Urinary bladder (tissue), 4 donors: ENCODE measurements around the gene EPB41L2. TPM values are rescaled to one million over a fixed set of nuclear protein-coding genes. Genes with fewer than 3 reads are reported as not detected.
"Not testable (repeated sequence)": the region's sequence is repeated elsewhere in the genome, so short reads cannot be mapped to it uniquely, and the experiment has no call there.

Experiments
- DNase-seq: peaks from one replicate; pipeline ENCODE4 v3.0.0-alpha.2; 2015; ENCODE audit errors: extremely low spot score
- H3K27ac ChIP-seq: one replicate; pipeline ENCODE4 v1.5.1; 2013; ENCODE audit warnings: low read depth, mild to moderate bottlenecking, moderate library complexity
- H3K36me3 ChIP-seq: one replicate; pipeline ENCODE4 v1.6.1; 2013; ENCODE audit warnings: mild to moderate bottlenecking, moderate library complexity; ENCODE audit not compliant: insufficient read depth
- H3K4me1 ChIP-seq: one replicate; pipeline ENCODE4 v1.6.1; 2013; ENCODE audit warnings: mild to moderate bottlenecking, moderate library complexity; ENCODE audit not compliant: insufficient read depth
- H3K4me3 ChIP-seq: one replicate; pipeline ENCODE4 v1.5.1; 2013; ENCODE audit warnings: low read depth, low read length
- WGBS: extraction: QIAGEN DNeasy Blood & Tissue Kit; methylation state at CpG from one replicate; pipeline ENCODE4 v1.1.7; 2013; 5-methylcytosine and 5-hydroxymethylcytosine counted together
- polyA plus RNA-seq: library from polyadenylated mRNA; stranded (reverse); fragments of 200-250 nt; gene quantifications from one replicate; pipeline ENCODE4 v1.2.3, GENCODE V29; 2013
- total RNA-seq: library from RNA; depleted of rRNA; stranded (reverse); fragments of >200 nt; gene quantifications from one replicate; pipeline ENCODE4 v1.2.3, GENCODE V29; 2014
- donor health status: healthy with polysubstance abuse.
- donor health status: healthy.

The EPB41L2 gene
- 386 TPM for total RNA-seq
- 47.3 TPM for polyA plus RNA-seq

DNA sequence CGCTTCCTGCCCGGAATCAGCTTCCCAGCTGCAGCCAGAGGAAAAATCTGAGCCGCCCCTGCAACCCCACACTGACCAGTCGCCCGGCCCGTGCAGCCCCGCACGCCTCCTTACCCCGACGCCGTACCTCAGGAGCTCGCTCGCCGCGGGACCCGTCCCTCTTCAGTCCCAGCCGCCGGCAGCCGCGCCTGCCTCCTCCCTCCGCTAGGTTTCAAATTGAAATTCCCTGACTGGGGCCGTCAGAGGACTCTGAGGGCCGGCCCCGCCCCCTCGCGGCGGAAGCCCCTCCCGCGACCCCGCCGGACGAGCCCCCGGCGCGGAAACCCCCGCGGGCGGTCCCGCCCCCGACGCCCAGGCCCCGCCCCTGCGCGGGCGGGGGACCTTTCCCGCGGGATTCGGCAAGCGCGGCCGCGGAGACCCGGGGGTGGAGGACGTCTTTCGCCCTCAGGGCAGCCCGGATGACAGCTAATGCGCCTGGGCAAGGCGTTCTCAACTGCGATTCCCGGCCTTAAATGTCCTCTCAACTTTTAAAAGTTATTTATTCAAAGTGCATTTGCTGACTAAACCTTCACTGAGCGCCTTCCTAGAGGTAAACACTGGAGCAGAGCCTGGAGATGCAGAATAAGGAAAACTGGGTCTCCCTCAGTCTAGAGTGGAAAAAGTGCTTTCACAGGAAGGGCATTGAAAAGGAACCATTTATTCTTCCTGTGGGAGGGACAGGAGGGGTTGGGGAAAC, at the start of gene EPB41L2:
EPB41L2 (minus strand) TSS at position 218 of the 736 bp plus-strand sequence. CDS start 106,760 bp downstream, outside the sequence.
- Histone ChIP-seq H3K36me3 (no peaks in the 10 kb centered on the region), H3K27ac (peak within 1 kb of the TSS; percentile 78), H3K4me3 (peak within 1 kb of the TSS; percentile 94), H3K4me1 (no peaks in the 10 kb centered on the region)
- under 1% methylated on average over 61 of the region's 61 CpGs for WGBS
- DNase-seq, result peak; percentile 61

DNA sequence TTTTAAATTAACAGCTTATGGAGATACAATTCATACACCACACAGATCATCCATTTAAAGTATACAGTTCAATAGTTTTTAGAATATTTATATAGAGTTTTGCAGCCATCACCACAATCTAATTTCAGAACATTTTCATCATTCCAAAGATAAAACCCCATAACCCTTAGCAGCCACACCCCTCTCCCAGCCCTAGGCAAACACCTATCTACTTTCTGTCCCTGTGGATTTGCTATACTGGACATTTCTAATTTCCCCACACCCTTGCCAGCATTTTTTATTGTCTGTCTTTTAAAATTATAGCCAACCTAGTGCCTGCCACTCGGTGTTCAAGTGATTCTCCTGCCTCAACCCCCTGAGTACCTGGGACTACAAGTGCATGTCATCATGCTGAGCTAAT, 49.2 kb upstream of the EPB41L2 start:
- WGBS, result 71% methylated on average over 1 of the region's 1 CpG
- Histone ChIP-seq H3K4me3 (no peak overlapping the region), H3K4me1 (no peaks in the 10 kb centered on the region), H3K27ac (no peak overlapping the region), H3K36me3 (no peaks in the 10 kb centered on the region)
- DNase-seq, result no peak

DNA sequence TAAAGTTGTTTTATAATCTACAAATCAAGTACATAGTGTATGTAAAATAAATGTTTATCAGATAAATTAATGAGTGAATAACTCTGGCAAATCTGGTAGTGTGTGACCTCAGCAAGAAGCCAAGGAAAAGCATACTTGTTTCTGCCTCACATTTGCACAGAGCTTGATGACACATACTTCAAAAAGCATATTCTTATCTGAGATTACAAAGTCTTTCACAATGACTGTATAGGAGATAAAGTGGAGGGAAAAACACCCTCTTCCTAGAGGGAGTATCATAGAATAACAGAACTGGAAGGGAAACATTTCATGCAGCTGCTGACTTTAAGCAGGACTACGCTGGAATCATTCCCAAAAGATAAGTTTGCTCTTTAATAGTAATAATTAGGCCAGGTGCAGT, 44.1 kb upstream of the EPB41L2 start:
- no peak overlapping the region for H3K4me3 ChIP-seq
- WGBS, result 42% methylated on average over 1 of the region's 1 CpG
- no peaks in the 10 kb centered on the region for H3K36me3 ChIP-seq
- no peak overlapping the region for H3K27ac ChIP-seq
- no peaks in the 10 kb centered on the region for H3K4me1 ChIP-seq
- no peak for DNase-seq

- Histone ChIP-seq H3K27ac (no peak overlapping the region), H3K4me1 (no peaks in the 10 kb centered on the region), H3K36me3 (no peaks in the 10 kb centered on the region), H3K4me3 (no peak overlapping the region)
- WGBS, result 97% methylated on average over 1 of the region's 1 CpG
- DNase-seq, result no peak
These were observed 40.9 kb upstream of the EPB41L2 start for GRCh38 chr6:131103901-131104300.

GRCh38 chr6:131103296-131103695, 40.3 kb upstream of the EPB41L2 start:
- Histone ChIP-seq H3K27ac (no peak overlapping the region), H3K4me3 (no peak overlapping the region), H3K36me3 (no peaks in the 10 kb centered on the region), H3K4me1 (no peaks in the 10 kb centered on the region)
- no peak for DNase-seq
- WGBS, result 90% methylated on average over 4 of the region's 4 CpGs

- Histone ChIP-seq H3K27ac (no peak overlapping the region), H3K36me3 (no peaks in the 10 kb centered on the region), H3K4me3 (no peak overlapping the region), H3K4me1 (no peaks in the 10 kb centered on the region)
- no peak for DNase-seq
- 52% methylated on average over 5 of the region's 5 CpGs for WGBS
These were observed 39.1 kb upstream of the EPB41L2 start for GRCh38 chr6:131101911-131102680.

DNA sequence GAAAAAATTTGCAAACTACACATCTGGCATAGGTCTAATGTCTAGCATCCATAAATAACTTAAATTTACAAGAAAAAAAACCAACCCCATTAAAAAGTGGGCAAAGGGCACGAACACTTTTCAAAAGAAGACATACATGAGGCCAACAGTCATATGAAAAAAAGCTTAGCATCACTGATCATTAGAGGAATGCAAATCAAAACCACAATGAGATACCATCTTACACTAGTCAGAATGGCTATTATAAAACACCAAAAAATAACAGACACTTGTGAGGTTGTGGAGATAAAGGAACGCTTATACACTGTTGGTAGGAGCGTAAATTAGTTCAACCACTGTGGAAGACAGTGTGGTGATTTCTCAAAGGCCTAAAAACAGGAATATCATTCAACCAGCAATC, 33.7 kb upstream of the EPB41L2 start:
- Histone ChIP-seq H3K27ac (no peak overlapping the region), H3K4me3 (no peak overlapping the region), H3K36me3 (no peaks in the 10 kb centered on the region), H3K4me1 (no peaks in the 10 kb centered on the region)
- DNase-seq, result no peak
- WGBS, result 88% methylated on average over 3 of the region's 3 CpGs

DNA sequence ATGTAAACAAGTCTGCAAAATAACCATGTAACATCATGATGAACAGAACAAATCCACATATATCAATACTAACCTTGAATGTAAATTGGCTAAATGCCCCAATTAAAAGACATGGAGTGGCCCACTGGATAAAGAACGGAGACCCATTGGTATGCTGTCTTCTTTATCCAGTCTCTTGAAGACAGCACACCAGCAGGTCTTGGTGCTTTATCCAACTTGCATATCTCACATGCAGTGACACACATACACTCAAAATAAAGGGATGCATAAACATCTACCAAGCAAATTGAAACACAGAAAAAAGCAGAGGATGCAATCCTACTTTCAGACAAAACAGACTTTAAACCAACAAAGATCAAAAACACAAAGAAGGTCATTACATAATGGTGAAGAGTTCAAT, 30.3 kb upstream of the EPB41L2 start:
- no peak overlapping the region for H3K27ac ChIP-seq
- WGBS, result 96% methylated on average over 1 of the region's 1 CpG
- H3K4me3 ChIP-seq, result no peak overlapping the region
- H3K4me1 ChIP-seq, result no peaks in the 10 kb centered on the region
- H3K36me3 ChIP-seq, result no peaks in the 10 kb centered on the region
- DNase-seq, result no peak

GRCh38 chr6:131091944-131092343, 28.9 kb upstream of the EPB41L2 start:
- H3K27ac ChIP-seq, H3K4me1 ChIP-seq, DNase-seq, H3K36me3 ChIP-seq, H3K4me3 ChIP-seq: not testable (repeated sequence)
- 91% methylated on average over 7 of the region's 7 CpGs for WGBS

- DNase-seq, H3K27ac ChIP-seq, H3K4me3 ChIP-seq, H3K4me1 ChIP-seq, H3K36me3 ChIP-seq: not testable (repeated sequence)
- 94% methylated on average over 3 of the region's 3 CpGs for WGBS
These were observed 27.3 kb upstream of the EPB41L2 start for GRCh38 chr6:131090339-131090738.

DNA sequence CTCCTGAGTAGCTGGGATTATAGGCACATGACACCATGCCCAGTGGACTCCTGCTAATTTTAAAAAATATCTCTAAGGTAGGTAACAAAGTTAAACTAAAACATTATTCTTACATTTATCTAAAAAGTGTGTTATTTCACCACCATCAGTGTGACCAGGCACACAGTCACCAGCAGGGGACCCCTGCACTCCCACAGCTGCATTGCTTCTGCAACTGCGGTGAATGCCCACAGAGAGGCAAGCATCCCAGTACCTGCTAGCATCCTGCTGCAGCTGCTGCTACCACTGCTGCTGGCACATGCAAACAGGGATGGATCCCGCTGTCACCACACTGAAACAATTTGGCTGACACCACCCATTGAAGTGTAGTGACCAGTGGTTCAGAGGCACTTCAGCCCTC, 21.9 kb upstream of the EPB41L2 start:
- Histone ChIP-seq H3K4me1 (no peaks in the 10 kb centered on the region), H3K4me3 (no peak overlapping the region), H3K36me3 (no peaks in the 10 kb centered on the region), H3K27ac (no peak overlapping the region)
- WGBS, result 95% methylated on average over 2 of the region's 2 CpGs
- DNase-seq, result no peak

DNA sequence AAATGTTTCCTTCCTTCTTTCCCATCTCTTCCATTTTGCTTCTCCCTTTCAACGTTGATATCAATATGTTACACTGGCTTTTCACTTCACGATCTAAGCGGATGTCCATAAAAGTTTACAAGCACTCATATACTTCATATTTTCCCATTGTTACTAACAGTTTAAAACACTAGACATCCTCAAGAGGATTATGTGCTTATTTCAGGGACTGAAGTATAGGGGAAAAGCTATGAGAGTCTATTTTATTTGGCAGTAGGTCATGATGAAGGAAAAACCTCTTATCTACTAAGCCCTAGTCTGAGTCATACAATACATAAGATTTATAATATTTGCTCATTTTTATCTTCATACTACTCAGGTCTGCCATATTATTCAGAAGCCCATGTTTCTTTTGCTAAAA, 20.6 kb upstream of the EPB41L2 start:
- Histone ChIP-seq H3K4me1 (no peaks in the 10 kb centered on the region), H3K27ac (no peak overlapping the region), H3K36me3 (no peaks in the 10 kb centered on the region), H3K4me3 (no peak overlapping the region)
- WGBS, result 33% methylated on average over 3 of the region's 3 CpGs
- DNase-seq, result no peak

GRCh38 chr6:131082335-131082734, 19.3 kb upstream of the EPB41L2 start:
- Histone ChIP-seq H3K27ac (no peak overlapping the region), H3K4me1 (no peaks in the 10 kb centered on the region), H3K4me3 (no peak overlapping the region), H3K36me3 (no peaks in the 10 kb centered on the region)
- no peak for DNase-seq
- 47% methylated on average over 1 of the region's 1 CpG for WGBS

DNA sequence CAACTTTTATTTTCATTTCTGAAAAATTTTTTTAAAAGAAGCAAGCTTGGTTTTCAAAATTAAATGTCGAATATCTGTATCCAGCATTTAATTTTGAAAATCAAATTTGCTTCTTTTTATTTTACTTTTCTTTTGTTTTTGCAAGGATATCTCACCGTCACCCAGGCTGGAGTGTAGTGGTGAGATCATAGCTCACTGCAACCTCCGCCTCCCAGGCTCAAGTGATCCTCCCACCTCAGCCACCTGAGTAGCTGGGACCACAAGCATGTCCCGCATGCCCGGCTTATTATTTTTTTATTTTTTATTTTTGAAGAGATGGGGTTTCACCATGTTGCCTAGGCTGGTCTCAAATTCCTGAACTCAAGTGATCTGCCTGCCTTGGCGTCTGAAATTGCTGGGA, 17.0 kb upstream of the EPB41L2 start:
- DNase-seq, result no peak
- WGBS, result 96% methylated on average over 6 of the region's 6 CpGs
- H3K36me3 ChIP-seq, result no peaks in the 10 kb centered on the region

More for the DNA sequence above, 17.0 kb upstream of the EPB41L2 start:
- Histone ChIP-seq H3K4me1 (no peaks in the 10 kb centered on the region), H3K4me3 (no peak overlapping the region), H3K27ac (no peak overlapping the region)
